Stimulated activated effector memory CD8-positive, alpha-beta T cell treated with anti-CD3 and anti-CD28 coated beads, Interleukin-12 subunit alpha, Interleukin-12 subunit beta, amount 100 ng/mL, for 72 hours (primary cell): Measurements from ENCODE around the gene ARHGAP10.
A peak's percentile ranks its signal among the peaks of the same experiment; 100 is the strongest.
"Not testable (repeated sequence)": the region's sequence is repeated elsewhere in the genome, so short reads cannot be mapped to it uniquely, and the experiment has no call there.

ENCODE experiments used
- ATAC-seq: fragments of 150-1000 bp; cut with Tn5 transposase; 2 replicates; pipeline ENCODE4 v1.10.0; 2021
- DNase-seq, 2 donors: peaks; one replicate each; pipeline ENCODE4 v3.0.0; 2021 to 2022; ENCODE audit warnings: low spot score in 2 of 2
- H3K27ac Mint-ChIP-seq: one replicate; pipeline ENCODE4 v1.8.0; 2022; ENCODE audit warnings: mild to moderate bottlenecking, mixed read lengths
- H3K36me3 Mint-ChIP-seq: one replicate; pipeline ENCODE4 v1.8.0; 2022; ENCODE audit warnings: mild to moderate bottlenecking, mixed read lengths
- H3K4me1 Mint-ChIP-seq: one replicate; pipeline ENCODE4 v1.8.0; 2022; ENCODE audit warnings: mixed read lengths
- H3K4me3 Mint-ChIP-seq: one replicate; pipeline ENCODE4 v1.8.0; 2022; ENCODE audit warnings: mild to moderate bottlenecking, mixed read lengths
- H3K9me3 Mint-ChIP-seq: one replicate; pipeline ENCODE4 v1.8.0; 2022; ENCODE audit warnings: mixed read lengths

The ARHGAP10 gene

DNA sequence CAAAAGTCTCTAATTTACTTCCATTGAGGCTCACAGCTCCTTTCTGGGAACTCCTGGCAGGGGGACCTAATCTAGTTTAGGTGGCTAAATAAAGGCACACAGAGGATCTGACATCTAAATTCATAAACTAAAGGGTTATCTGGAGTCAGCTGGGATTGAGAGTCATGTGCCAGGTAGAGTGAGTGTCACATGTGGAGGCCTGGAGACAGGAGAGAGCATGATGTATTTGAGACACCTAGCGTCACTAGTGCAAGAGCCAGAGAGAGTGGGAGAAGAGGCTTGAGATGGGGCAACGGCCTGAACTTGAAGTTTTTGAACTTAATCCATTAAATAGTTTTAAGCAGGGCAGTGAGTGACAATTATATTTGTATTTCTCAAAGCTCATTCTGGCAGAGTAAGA lies 152.6 kb downstream of the ARHGAP10 start:
- peaks cover 5% of the 10 kb centered on the region for H3K9me3 Mint-ChIP-seq
- H3K36me3 Mint-ChIP-seq = peaks cover 14% of the 10 kb centered on the region
- H3K27ac Mint-ChIP-seq = no peak overlapping the region

DNA sequence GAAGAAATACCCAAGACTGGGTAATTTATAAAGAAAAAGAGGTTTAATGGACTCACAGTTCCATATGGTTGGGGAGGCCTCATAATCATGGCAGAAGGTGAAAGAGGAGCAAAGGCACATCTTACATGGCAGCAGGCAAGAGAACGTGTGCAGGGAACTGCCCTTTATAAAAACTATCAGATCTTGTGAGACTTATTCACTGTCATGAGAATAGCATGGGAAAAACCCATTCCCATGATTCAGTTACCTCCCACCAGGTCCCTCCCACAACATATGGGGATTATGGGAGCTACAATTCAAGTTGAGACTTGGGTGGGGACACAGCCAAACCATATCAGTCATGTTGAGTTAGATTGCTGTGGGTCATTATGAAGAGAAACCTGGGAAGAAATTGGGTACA lies 153.3 kb downstream of the ARHGAP10 start:
- not testable (repeated sequence) for H3K4me1 Mint-ChIP-seq, H3K4me3 Mint-ChIP-seq, H3K27ac Mint-ChIP-seq, DNase-seq, H3K9me3 Mint-ChIP-seq, ATAC-seq
- peaks cover 14% of the 10 kb centered on the region for H3K36me3 Mint-ChIP-seq

More for the DNA sequence above, 152.6 kb downstream of the ARHGAP10 start:
- ATAC-seq (no peak), DNase-seq (no peak)
- Mint-ChIP-seq H3K4me3 (no peak overlapping the region), H3K4me1 (no peaks in the 10 kb centered on the region)

GRCh38 chr4:147891476-147892115 lies 159.7 kb downstream of the ARHGAP10 start:
- H3K4me3 Mint-ChIP-seq = no peak overlapping the region
- no peaks in the 10 kb centered on the region for H3K4me1 Mint-ChIP-seq
- peaks cover 9% of the 10 kb centered on the region for H3K36me3 Mint-ChIP-seq
- ATAC-seq (no peak), DNase-seq (no peak)
- peaks cover 10% of the 10 kb centered on the region for H3K9me3 Mint-ChIP-seq
- no peak overlapping the region for H3K27ac Mint-ChIP-seq

- Mint-ChIP-seq H3K27ac (no peak overlapping the region), H3K36me3 (no peaks in the 10 kb centered on the region), H3K4me1 (no peaks in the 10 kb centered on the region), H3K4me3 (no peak overlapping the region), H3K9me3 (peaks cover 5% of the 10 kb centered on the region)
- DNase-seq (no peak), ATAC-seq (no peak)
Measured at GRCh38 chr4:147899512-147899911, 167.6 kb downstream of the ARHGAP10 start.

GRCh38 chr4:147901388-147901787 lies 169.5 kb downstream of the ARHGAP10 start:
- no peak overlapping the region for H3K27ac Mint-ChIP-seq
- H3K36me3 Mint-ChIP-seq = no peaks in the 10 kb centered on the region
- H3K4me3 Mint-ChIP-seq = no peak overlapping the region
- no peaks in the 10 kb centered on the region for H3K4me1 Mint-ChIP-seq
- peaks cover 5% of the 10 kb centered on the region for H3K9me3 Mint-ChIP-seq
- ATAC-seq = no peak
- no peak for DNase-seq

GRCh38 chr4:147901916-147902315 lies 170.0 kb downstream of the ARHGAP10 start:
- Mint-ChIP-seq H3K36me3 (no peaks in the 10 kb centered on the region), H3K27ac (no peak overlapping the region), H3K4me3 (no peak overlapping the region), H3K9me3 (peaks cover 5% of the 10 kb centered on the region), H3K4me1 (no peaks in the 10 kb centered on the region)
- DNase-seq = no peak
- no peak for ATAC-seq

- no peak overlapping the region for H3K27ac Mint-ChIP-seq
- H3K9me3 Mint-ChIP-seq = no peaks in the 10 kb centered on the region
- H3K36me3 Mint-ChIP-seq = peaks cover 9% of the 10 kb centered on the region
- H3K4me3 Mint-ChIP-seq = no peak overlapping the region
- DNase-seq (no peak), ATAC-seq (peak; percentile 66)
- H3K4me1 Mint-ChIP-seq = no peaks in the 10 kb centered on the region
Measured at GRCh38 chr4:147909225-147909624, 177.3 kb downstream of the ARHGAP10 start.

- Mint-ChIP-seq H3K4me3 (no peak overlapping the region), H3K9me3 (no peaks in the 10 kb centered on the region), H3K27ac (no peak overlapping the region), H3K4me1 (no peaks in the 10 kb centered on the region), H3K36me3 (peaks cover 19% of the 10 kb centered on the region)
- DNase-seq (no peak), ATAC-seq (no peak)
Measured at GRCh38 chr4:147910315-147910714, 178.4 kb downstream of the ARHGAP10 start.

- not testable (repeated sequence) for ATAC-seq
Measured at GRCh38 chr4:147912106-147912505, 180.2 kb downstream of the ARHGAP10 start.

DNA sequence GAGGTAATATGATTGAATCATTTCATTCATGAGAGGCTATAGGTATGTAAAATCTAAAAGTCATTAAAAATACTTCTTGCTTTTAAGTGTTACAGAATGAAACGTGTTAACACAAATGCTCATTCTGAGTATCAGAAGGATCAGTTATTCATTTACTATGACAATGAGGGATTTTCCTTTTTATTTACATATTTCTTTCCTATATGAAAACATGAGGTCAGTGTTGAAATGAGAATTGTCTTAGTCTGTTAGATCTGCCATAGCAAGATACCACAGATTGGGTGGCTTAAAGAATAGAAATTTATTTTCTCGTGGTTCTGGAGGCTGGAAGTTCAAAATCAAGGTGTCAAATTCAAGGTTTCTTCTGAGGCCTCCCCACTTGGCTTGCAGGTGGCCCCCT lies 181.2 kb downstream of the ARHGAP10 start:
- H3K4me3 Mint-ChIP-seq = no peak overlapping the region

More at GRCh38 chr4:147912106-147912505, 180.2 kb downstream of the ARHGAP10 start:
- H3K9me3 Mint-ChIP-seq, H3K4me1 Mint-ChIP-seq, H3K4me3 Mint-ChIP-seq, DNase-seq, H3K27ac Mint-ChIP-seq: not testable (repeated sequence)
- H3K36me3 Mint-ChIP-seq = peaks cover 19% of the 10 kb centered on the region

DNA sequence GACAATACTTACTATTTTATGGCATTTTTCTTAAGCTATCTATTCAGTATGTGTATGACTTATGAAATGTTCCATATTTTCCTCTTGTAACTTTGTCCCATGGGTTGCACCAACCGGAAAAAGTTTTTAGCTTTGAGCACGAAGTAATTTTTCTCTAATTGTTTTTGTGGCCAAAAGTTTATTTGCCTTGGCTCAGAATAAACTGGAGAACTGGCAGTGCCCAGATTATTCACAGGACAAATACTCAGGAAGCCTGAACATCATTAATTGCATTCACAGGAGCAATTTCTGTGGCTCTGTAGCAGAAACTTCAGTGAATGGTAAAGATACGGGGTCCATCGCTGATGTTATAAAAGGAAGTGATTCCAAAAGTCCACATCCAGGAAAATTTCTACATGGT lies 184.5 kb downstream of the ARHGAP10 start:
- Mint-ChIP-seq H3K4me3 (no peak overlapping the region), H3K4me1 (no peaks in the 10 kb centered on the region), H3K27ac (no peak overlapping the region), H3K9me3 (no peaks in the 10 kb centered on the region), H3K36me3 (peaks cover 11% of the 10 kb centered on the region)
- DNase-seq (no peak), ATAC-seq (no peak)

More for the DNA sequence above, 181.2 kb downstream of the ARHGAP10 start:
- no peak overlapping the region for H3K27ac Mint-ChIP-seq
- no peak for ATAC-seq
- no peak for DNase-seq
- H3K9me3 Mint-ChIP-seq = no peaks in the 10 kb centered on the region
- H3K4me1 Mint-ChIP-seq = no peaks in the 10 kb centered on the region
- H3K36me3 Mint-ChIP-seq = peaks cover 19% of the 10 kb centered on the region

DNA sequence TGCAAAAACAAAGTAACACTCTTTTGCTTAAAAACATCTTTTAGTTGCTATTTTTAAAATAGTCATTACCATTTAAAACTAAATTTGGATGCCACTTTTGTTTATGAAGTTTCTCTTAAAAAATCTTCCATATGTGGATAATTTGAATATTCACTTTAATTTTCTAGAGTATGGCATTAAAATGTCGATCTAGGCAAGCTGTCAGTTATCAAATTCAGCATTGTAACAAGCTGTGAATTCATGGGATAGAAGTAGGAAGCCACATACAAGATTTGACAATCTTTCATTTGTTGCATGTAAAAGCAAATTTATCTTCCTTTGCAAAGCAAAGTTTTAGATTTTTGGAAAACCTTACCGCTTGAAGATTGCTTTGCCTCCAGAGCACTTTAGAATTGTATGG lies 191.5 kb downstream of the ARHGAP10 start:
- Mint-ChIP-seq H3K36me3 (no peaks in the 10 kb centered on the region), H3K4me3 (no peak overlapping the region), H3K4me1 (no peaks in the 10 kb centered on the region), H3K9me3 (no peaks in the 10 kb centered on the region), H3K27ac (no peak overlapping the region)
- ATAC-seq (no peak), DNase-seq (no peak)

GRCh38 chr4:147923854-147924253 lies 192.0 kb downstream of the ARHGAP10 start:
- no peaks in the 10 kb centered on the region for H3K4me1 Mint-ChIP-seq
- H3K27ac Mint-ChIP-seq = no peak overlapping the region

DNA sequence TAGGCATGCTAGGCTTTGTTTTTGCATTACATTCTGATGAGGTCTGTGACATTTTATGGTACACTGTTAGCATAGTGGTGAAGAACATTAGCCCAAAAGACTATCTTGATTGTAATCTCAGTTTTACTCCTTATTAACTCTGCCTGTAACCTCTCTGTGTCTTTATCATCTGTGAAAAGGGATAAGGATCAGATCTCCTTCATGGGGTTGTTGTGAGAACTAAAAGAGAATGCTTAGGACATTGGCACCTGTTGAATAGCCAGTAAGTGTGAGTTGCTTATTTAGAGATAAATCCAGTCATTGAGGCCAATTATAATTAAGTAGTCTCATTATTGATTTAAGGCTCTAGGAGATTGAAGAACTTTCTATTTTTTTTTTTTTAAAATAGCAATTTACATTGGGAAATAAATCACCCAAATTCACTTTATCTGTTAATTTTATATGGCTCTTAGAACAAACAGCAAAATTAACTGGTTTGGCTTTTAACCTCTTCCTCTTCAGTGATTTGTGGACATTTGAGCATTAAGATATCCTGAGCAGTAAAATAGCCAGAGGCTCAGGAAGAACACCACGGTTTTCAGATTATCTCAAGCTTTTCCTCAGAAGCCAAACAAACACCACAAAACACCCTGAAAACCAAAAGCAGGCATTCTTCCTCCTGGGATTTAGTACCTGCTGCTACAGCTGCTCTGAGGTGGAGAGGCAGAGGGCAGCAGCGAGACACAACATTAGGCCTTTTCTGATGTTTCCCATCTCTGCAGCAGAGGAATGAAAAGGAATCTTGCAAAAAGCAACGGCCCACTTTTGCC lies 192.9 kb downstream of the ARHGAP10 start:
- DNase-seq = no peak

More at GRCh38 chr4:147923854-147924253, 192.0 kb downstream of the ARHGAP10 start:
- Mint-ChIP-seq H3K36me3 (no peaks in the 10 kb centered on the region), H3K9me3 (no peaks in the 10 kb centered on the region), H3K4me3 (no peak overlapping the region)
- DNase-seq = no peak
- no peak for ATAC-seq

DNA sequence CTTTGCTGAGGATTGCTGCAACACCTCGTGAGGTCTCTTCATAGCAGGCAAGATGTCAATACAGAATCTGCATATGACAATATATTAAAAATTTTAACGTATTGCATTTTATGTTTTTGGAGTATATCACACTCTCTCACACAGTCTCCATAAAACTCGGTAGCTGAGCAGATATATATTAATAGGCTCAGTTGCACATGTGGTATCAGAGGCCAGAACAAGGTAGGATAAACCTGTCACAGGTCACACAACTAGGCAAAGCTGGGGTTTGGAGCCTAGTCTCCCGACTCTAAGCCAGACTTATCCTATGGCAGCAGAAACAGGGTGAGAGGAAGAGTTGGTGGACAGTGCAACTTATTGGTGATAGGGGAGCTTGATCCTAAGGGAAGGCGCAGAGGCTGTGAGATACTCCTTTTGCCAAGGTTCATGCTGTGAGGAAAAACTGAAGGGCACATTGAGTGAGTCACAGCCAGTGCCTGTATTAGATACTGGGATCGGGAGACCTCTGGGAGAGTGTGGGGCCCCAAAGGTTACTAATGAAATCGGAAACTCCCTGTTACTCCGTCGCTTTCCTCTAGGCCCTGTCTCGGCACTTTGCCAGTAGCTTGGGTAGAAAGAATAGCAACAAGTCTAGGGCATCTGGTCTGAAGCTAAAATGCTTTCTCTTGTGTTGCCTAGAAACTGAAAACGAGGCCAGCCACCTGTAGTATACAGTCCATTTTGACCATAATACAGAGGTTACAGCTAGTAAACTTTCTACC lies 195.7 kb downstream of the ARHGAP10 start:
- H3K36me3 Mint-ChIP-seq = peaks cover 6% of the 10 kb centered on the region
- H3K4me1 Mint-ChIP-seq = no peaks in the 10 kb centered on the region
- no peak for ATAC-seq
- no peak overlapping the region for H3K27ac Mint-ChIP-seq
- no peak overlapping the region for H3K4me3 Mint-ChIP-seq
- DNase-seq = no peak
- no peaks in the 10 kb centered on the region for H3K9me3 Mint-ChIP-seq

More for the DNA sequence above, 192.9 kb downstream of the ARHGAP10 start:
- no peaks in the 10 kb centered on the region for H3K9me3 Mint-ChIP-seq
- no peaks in the 10 kb centered on the region for H3K4me1 Mint-ChIP-seq
- no peak overlapping the region for H3K4me3 Mint-ChIP-seq
- no peak for ATAC-seq
- no peaks in the 10 kb centered on the region for H3K36me3 Mint-ChIP-seq
- H3K27ac Mint-ChIP-seq = no peak overlapping the region
